ENCODE results near the gene MDC1. TPM values are rescaled to one million over a fixed set of nuclear protein-coding genes. Genes with fewer than 3 reads are reported as not detected.
A peak's percentile ranks its signal among the peaks of the same experiment; 100 is the strongest.

MDC1 gene
- total RNA-seq, 1 experiment from 2014 or later, result 53.4 TPM

DNA sequence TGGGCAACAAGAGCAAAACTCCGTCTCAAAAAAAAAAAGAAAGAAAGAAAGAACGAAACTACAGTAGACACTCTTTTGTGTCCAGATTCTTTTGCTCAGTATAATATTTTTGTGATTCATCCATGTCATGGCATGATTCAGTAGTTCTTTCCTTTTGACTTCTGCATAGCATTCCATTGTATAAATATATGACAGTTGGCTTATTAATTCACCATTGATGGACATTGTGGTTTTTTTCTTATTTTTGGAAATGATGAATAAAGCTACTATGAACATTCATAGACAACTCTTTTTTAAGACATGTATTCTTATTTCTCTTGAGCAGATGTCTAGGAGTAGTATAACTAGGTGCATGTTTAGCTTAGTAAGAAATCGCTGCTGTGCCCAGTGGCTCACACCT lies 37.5 kb upstream of the MDC1 start:
- H3K9me3 ChIP-seq (ENCODE audit: low read depth, low read length, poor library complexity, severe bottlenecking), result no peaks in the 10 kb centered on the region
- no peak overlapping the region for H3K4me3 ChIP-seq (ENCODE audit: low read depth, low read length, poor library complexity, severe bottlenecking)
- no peaks in the 10 kb centered on the region for H3K36me3 ChIP-seq (ENCODE audit: insufficient read depth, low read length, poor library complexity, severe bottlenecking)
- ChIA-PET POLR2A (ENCODE audit: low non-redundant PET) (no interaction called here), CTCF (no interaction called here)
- peaks cover 15% of the 10 kb centered on the region for H3K4me1 ChIP-seq (ENCODE audit: insufficient read depth, low read length, poor library complexity, severe bottlenecking)
- intact Hi-C loops (cut with micrococcal nuclease; ENCODE audit: unreplicated experiment), result no loop called here
- TF ChIP-seq, protein P1, sequence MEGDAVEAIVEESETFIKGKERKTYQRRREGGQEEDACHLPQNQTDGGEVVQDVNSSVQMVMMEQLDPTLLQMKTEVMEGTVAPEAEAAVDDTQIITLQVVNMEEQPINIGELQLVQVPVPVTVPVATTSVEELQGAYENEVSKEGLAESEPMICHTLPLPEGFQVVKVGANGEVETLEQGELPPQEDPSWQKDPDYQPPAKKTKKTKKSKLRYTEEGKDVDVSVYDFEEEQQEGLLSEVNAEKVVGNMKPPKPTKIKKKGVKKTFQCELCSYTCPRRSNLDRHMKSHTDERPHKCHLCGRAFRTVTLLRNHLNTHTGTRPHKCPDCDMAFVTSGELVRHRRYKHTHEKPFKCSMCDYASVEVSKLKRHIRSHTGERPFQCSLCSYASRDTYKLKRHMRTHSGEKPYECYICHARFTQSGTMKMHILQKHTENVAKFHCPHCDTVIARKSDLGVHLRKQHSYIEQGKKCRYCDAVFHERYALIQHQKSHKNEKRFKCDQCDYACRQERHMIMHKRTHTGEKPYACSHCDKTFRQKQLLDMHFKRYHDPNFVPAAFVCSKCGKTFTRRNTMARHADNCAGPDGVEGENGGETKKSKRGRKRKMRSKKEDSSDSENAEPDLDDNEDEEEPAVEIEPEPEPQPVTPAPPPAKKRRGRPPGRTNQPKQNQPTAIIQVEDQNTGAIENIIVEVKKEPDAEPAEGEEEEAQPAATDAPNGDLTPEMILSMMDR (conservative IDR thresholded peaks at IDR 0.05; ENCODE audit: low read depth, low read length), result no peak
- no peak for TF ChIP-seq EZH2 (IDR thresholded peaks at IDR 0.05; ENCODE audit: borderline replicate concordance, low read depth, low read length, poor library complexity, severe bottlenecking)
- no peak for DNase-seq (ENCODE audit: low spot score)
- BruUV-seq (replicated peaks), result no TSS peak
- no peaks in the 10 kb centered on the region for H3K27me3 ChIP-seq (replicated peaks; ENCODE audit: insufficient read depth, low read depth, low read length, poor library complexity)
- H3K27ac ChIP-seq (ENCODE audit: low read depth, low read length, poor library complexity, severe bottlenecking), result no peak overlapping the region

DNA sequence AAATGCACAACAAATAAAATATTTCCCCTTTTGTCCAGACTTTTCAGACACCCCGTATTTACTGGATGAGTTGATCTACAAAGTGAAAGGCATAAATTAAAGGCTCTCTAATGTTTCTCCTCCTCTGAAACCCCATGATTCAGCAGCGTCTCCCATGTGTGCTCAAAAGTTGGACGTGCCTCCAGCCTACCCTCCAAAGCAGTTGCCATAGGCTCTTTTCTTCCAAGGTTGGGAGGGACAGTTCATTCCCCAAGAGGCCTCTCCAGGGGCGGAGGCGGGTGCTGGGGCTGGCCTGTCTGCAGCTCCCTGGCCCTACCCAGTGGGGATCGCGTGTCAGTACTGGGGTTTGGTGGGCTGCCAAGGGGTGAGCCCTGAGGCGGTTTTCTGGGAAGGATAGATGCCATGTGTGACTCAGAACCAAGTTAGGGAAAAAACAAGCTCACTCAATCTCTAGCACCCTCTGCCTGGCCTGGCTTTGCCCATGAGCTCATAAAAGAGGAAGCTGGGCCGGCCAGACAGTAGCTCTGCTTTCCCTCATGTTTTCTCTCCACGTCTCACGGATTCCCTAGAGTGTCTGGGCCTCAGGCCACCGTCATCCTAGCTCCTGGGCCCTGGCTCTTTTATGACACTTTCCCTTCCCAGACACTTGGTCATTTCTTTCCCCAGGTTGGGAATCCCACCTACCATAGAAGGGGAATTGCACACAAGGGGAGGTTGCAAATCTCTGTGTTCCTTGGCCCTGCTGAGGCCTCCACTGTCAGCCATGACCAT lies 35.3 kb upstream of the MDC1 start:
- TF ChIP-seq, protein P1 (conservative IDR thresholded peaks at IDR 0.05; ENCODE audit: low read depth, low read length), result no peak
- no peak for TF ChIP-seq EZH2 (IDR thresholded peaks at IDR 0.05; ENCODE audit: borderline replicate concordance, low read depth, low read length, poor library complexity, severe bottlenecking)
- no peaks in the 10 kb centered on the region for H3K36me3 ChIP-seq (ENCODE audit: insufficient read depth, low read length, poor library complexity, severe bottlenecking)
- ChIA-PET CTCF (no interaction called here), POLR2A (ENCODE audit: low non-redundant PET) (no interaction called here)
- H3K4me3 ChIP-seq (ENCODE audit: low read depth, low read length, poor library complexity, severe bottlenecking), result no peak overlapping the region
- H3K27me3 ChIP-seq (replicated peaks; ENCODE audit: insufficient read depth, low read depth, low read length, poor library complexity), result no peaks in the 10 kb centered on the region
- intact Hi-C loops (cut with micrococcal nuclease; ENCODE audit: unreplicated experiment), result no loop called here
- no TSS peak for BruUV-seq (replicated peaks)
- H3K27ac ChIP-seq (ENCODE audit: low read depth, low read length, poor library complexity, severe bottlenecking), result peak overlapping the region; percentile 46
- H3K9me3 ChIP-seq (ENCODE audit: low read depth, low read length, poor library complexity, severe bottlenecking), result no peaks in the 10 kb centered on the region
- peaks cover 19% of the 10 kb centered on the region for H3K4me1 ChIP-seq (ENCODE audit: insufficient read depth, low read length, poor library complexity, severe bottlenecking)
- peak; percentile 84 for DNase-seq (ENCODE audit: low spot score)

DNA sequence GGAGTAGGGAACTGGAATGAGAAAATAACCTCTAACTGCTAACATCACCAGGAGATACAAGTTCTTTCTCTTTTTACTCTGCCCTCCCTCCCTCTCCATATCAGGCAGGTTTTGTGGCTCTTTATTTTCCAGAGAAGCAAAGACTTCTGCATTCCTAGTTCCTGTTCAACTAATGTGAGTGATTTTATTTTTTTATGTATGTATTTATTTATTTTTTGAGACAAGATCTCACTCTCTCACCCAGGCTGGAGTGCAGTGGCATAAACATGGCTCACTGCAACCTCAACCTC lies 33.2 kb upstream of the MDC1 start:
- Histone ChIP-seq H3K36me3 (ENCODE audit: insufficient read depth, low read length, poor library complexity, severe bottlenecking) (no peaks in the 10 kb centered on the region), H3K9me3 (ENCODE audit: low read depth, low read length, poor library complexity, severe bottlenecking) (no peaks in the 10 kb centered on the region), H3K4me1 (ENCODE audit: insufficient read depth, low read length, poor library complexity, severe bottlenecking) (peaks cover 19% of the 10 kb centered on the region), H3K27ac (ENCODE audit: low read depth, low read length, poor library complexity, severe bottlenecking) (no peak overlapping the region), H3K27me3 (replicated peaks; ENCODE audit: insufficient read depth, low read depth, low read length, poor library complexity) (no peaks in the 10 kb centered on the region), H3K4me3 (ENCODE audit: low read depth, low read length, poor library complexity, severe bottlenecking) (no peak overlapping the region)
- BruUV-seq (replicated peaks), result no TSS peak
- intact Hi-C loops (cut with micrococcal nuclease; ENCODE audit: unreplicated experiment), result no loop called here
- no peak for DNase-seq (ENCODE audit: low spot score)
- ChIA-PET POLR2A (ENCODE audit: low non-redundant PET) (no interaction called here), CTCF (no interaction called here)
- no peak for TF ChIP-seq EZH2 (IDR thresholded peaks at IDR 0.05; ENCODE audit: borderline replicate concordance, low read depth, low read length, poor library complexity, severe bottlenecking)

All from A673 (cell line).